CD4-positive, alpha-beta T cell treated with Interleukin-6 at 100 ng/mL for 8 hours (primary cell): ENCODE results near the gene UGP2.
A peak's percentile ranks its signal among the peaks of the same experiment; 100 is the strongest.
"Not testable (repeated sequence)": the region's sequence is repeated elsewhere in the genome, so short reads cannot be mapped to it uniquely, and the experiment has no call there.

Experiments used
- DNase-seq: peaks from one replicate; pipeline ENCODE4 v3.0.0-alpha.2; 2020; ENCODE audit warnings: mixed read lengths, low spot score

Gene UGP2

GRCh38 chr2:63840081-63840784 lies 1.5 kb upstream of the UGP2 start:
- DNase-seq = no peak

GRCh38 chr2:63840785-63841253 lies 877 bp upstream of the UGP2 start:
- DNase-seq = peak; percentile 97

GRCh38 chr2:63842149-63843061 lies 709 bp downstream of the UGP2 start:
- no peak for DNase-seq

GRCh38 chr2:63843093-63843492 lies 1.4 kb downstream of the UGP2 start:
- no peak for DNase-seq

- DNase-seq = no peak
These were observed 2.1 kb downstream of the UGP2 start for GRCh38 chr2:63843791-63844190.

GRCh38 chr2:63844616-63845015 lies 2.9 kb downstream of the UGP2 start:
- no peak for DNase-seq

- DNase-seq = no peak
These were observed 4.2 kb downstream of the UGP2 start for GRCh38 chr2:63845866-63846265.

GRCh38 chr2:63846487-63846886 lies 4.8 kb downstream of the UGP2 start:
- DNase-seq = no peak

GRCh38 chr2:63847571-63847970 lies 5.9 kb downstream of the UGP2 start:
- not testable (repeated sequence) for DNase-seq

- DNase-seq = no peak
These were observed 7.9 kb downstream of the UGP2 start for GRCh38 chr2:63849381-63850203.

GRCh38 chr2:63850204-63850571 lies 8.5 kb downstream of the UGP2 start:
- DNase-seq = no peak

- DNase-seq = no peak
These were observed 9.0 kb downstream of the UGP2 start for GRCh38 chr2:63850649-63851048.

GRCh38 chr2:63851691-63852311 lies 10.1 kb downstream of the UGP2 start:
- DNase-seq = no peak

GRCh38 chr2:63853527-63854310 lies 12.0 kb downstream of the UGP2 start:
- no peak for DNase-seq

GRCh38 chr2:63855418-63856302 lies 14.0 kb downstream of the UGP2 start:
- no peak for DNase-seq

GRCh38 chr2:63856303-63856603 lies 14.6 kb downstream of the UGP2 start:
- DNase-seq = peak; percentile 72

- no peak for DNase-seq
These were observed 16.6 kb downstream of the UGP2 start for GRCh38 chr2:63858291-63858690.

- DNase-seq = peak; percentile 66
These were observed 19.6 kb downstream of the UGP2 start for GRCh38 chr2:63861220-63861822.

- no peak for DNase-seq
These were observed 21.1 kb downstream of the UGP2 start for GRCh38 chr2:63862806-63863205.

- no peak for DNase-seq
These were observed 22.0 kb downstream of the UGP2 start for GRCh38 chr2:63863707-63864106.
